DND-41 (cell line): Measurements from ENCODE around the gene RUNX1.
A peak's percentile ranks its signal among the peaks of the same experiment; 100 is the strongest.

ENCODE experiments used
- ATAC-seq: fragments of 200-7000 bp; cut with Tn5 transposase; 3 replicates; pipeline ENCODE4 v1.9.1; 2021; ENCODE audit warnings: low read depth; ENCODE audit not compliant: insufficient read depth
- DNase-seq: peaks from one replicate; pipeline ENCODE4 v3.0.0-alpha.2; 2020
- H2AFZ ChIP-seq: 2 replicates; pipeline ENCODE4 v1.6.0; 2012; ENCODE audit warnings: low read depth, low read length
- H3K27ac ChIP-seq: 2 replicates; pipeline ENCODE4 v1.5.1; 2012; ENCODE audit warnings: low read length, inconsistent platforms
- H3K27me3 ChIP-seq: fragments of 200-600 bp; sonication (generic); 2 replicates; pipeline ENCODE4 v1.6.0; 2012; ENCODE audit warnings: low read length, mild to moderate bottlenecking, inconsistent platforms; ENCODE audit not compliant: insufficient read depth, poor library complexity
- H3K36me3 ChIP-seq: 2 replicates; pipeline ENCODE4 v1.5.1; 2012; ENCODE audit warnings: low read length, inconsistent platforms; ENCODE audit not compliant: insufficient read depth
- H3K4me1 ChIP-seq: 2 replicates; pipeline ENCODE4 v1.5.1; 2012; ENCODE audit warnings: mild to moderate bottlenecking, low read length; ENCODE audit not compliant: insufficient read depth
- H3K4me2 ChIP-seq: 2 replicates; pipeline ENCODE4 v1.6.0; 2012; ENCODE audit warnings: mild to moderate bottlenecking, moderate library complexity, low read length, inconsistent platforms; ENCODE audit not compliant: insufficient read depth
- H3K4me3 ChIP-seq, 2 experiments: fragments of 200-600 bp in 1 of 2; shearing (Covaris generic) in 1 of 2; 2 replicates each; pipeline ENCODE4 v1.5.1; 2012 to 2016; ENCODE audit warnings: inconsistent platforms in 2 of 2, low read length in 2 of 2, mild to moderate bottlenecking in 2 of 2, low read depth in 1 of 2, moderate library complexity in 1 of 2
- H3K79me2 ChIP-seq: 2 replicates; pipeline ENCODE4 v1.6.0; 2012; ENCODE audit warnings: low read length, inconsistent platforms; ENCODE audit not compliant: insufficient read depth
- H3K9ac ChIP-seq: 2 replicates; pipeline ENCODE4 v1.6.0; 2012; ENCODE audit warnings: low read depth, mild to moderate bottlenecking, inconsistent platforms, low read length, moderate library complexity
- H3K9me3 ChIP-seq: 2 replicates; pipeline ENCODE4 v1.5.1; 2012; ENCODE audit warnings: low read length, moderate library complexity, mild to moderate bottlenecking, inconsistent platforms; ENCODE audit not compliant: insufficient read depth, severe bottlenecking
- H4K20me1 ChIP-seq: 2 replicates; pipeline ENCODE4 v1.6.0; 2012; ENCODE audit warnings: low read length; ENCODE audit not compliant: insufficient read depth
- CTCF ChIP-seq: IDR thresholded peaks from 2 replicates; pipeline ENCODE4 v1.5.1; 2012; ENCODE audit warnings: borderline replicate concordance, low read length, moderate library complexity, mild to moderate bottlenecking; ENCODE audit not compliant: poor library complexity, severe bottlenecking; ENCODE audit errors: extremely low read depth
- EZH2 ChIP-seq: IDR thresholded peaks from 3 replicates; pipeline ENCODE4 v1.6.1; 2012; ENCODE audit warnings: borderline replicate concordance, low read depth, mild to moderate bottlenecking, moderate library complexity, low read length, inconsistent platforms; ENCODE audit not compliant: severe bottlenecking

The RUNX1 gene

DNA sequence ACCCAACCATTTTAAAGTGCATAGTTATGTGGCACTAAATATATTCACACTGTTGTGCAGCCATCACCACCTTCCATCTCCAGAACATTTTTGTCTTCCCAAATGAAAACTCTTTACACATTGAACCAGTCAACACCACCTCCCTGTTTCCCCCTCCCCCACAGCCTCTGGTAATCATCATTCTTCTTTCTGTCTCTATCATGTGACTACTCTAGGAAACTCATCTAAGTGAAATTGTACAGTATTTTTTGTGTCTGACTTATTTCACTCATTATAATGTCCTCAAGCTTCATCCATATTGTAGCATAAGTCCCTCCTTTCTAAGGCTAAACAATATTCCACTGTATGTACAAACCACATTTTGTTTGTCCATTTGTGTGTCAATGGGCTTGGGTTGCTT, 128.0 kb downstream of the RUNX1 start:
- peaks cover 54% of the 10 kb centered on the region for H4K20me1 ChIP-seq
- no peak overlapping the region for H2AFZ ChIP-seq
- H3K4me3 ChIP-seq = no peak overlapping the region
- no peak for DNase-seq
- H3K79me2 ChIP-seq = peaks cover 97% of the 10 kb centered on the region
- H3K36me3 ChIP-seq = peaks cover 54% of the 10 kb centered on the region
- no peak overlapping the region for H3K4me2 ChIP-seq
- H3K27ac ChIP-seq = peak overlapping the region; percentile 29; the same call in 1 of the 2 replicates
- H3K9ac ChIP-seq = no peak overlapping the region
- H3K27me3 ChIP-seq = no peaks in the 10 kb centered on the region
- no peak for TF ChIP-seq EZH2
- no peak for TF ChIP-seq CTCF
- peaks cover 30% of the 10 kb centered on the region for H3K4me1 ChIP-seq
- ATAC-seq = no peak
- H3K9me3 ChIP-seq = no peaks in the 10 kb centered on the region

- H3K4me2 ChIP-seq = no peak overlapping the region
- no peak overlapping the region for H3K4me3 ChIP-seq
- peaks cover 98% of the 10 kb centered on the region for H3K79me2 ChIP-seq
- no peak overlapping the region for H3K27ac ChIP-seq
- DNase-seq = no peak
- no peaks in the 10 kb centered on the region for H3K27me3 ChIP-seq
- no peak for TF ChIP-seq EZH2
- TF ChIP-seq CTCF = no peak
- peaks cover 56% of the 10 kb centered on the region for H4K20me1 ChIP-seq
- H2AFZ ChIP-seq = no peak overlapping the region
- ATAC-seq = no peak
- H3K9ac ChIP-seq = no peak overlapping the region
- peaks cover 58% of the 10 kb centered on the region for H3K36me3 ChIP-seq
- H3K4me1 ChIP-seq = peaks cover 16% of the 10 kb centered on the region
- no peaks in the 10 kb centered on the region for H3K9me3 ChIP-seq
Measured at GRCh38 chr21:34919406-34919805, 129.7 kb downstream of the RUNX1 start.

- Histone ChIP-seq H2AFZ (no peak overlapping the region), H3K27ac (no peak overlapping the region), H3K36me3 (peaks cover 67% of the 10 kb centered on the region), H3K79me2 (peaks cover 97% of the 10 kb centered on the region), H3K4me3 (no peak overlapping the region), H3K4me2 (no peak overlapping the region), H3K27me3 (no peaks in the 10 kb centered on the region), H3K9me3 (no peaks in the 10 kb centered on the region), H3K9ac (no peak overlapping the region), H3K4me1 (peaks cover 13% of the 10 kb centered on the region), H4K20me1 (peaks cover 59% of the 10 kb centered on the region)
- ATAC-seq = no peak
- no peak for DNase-seq
- TF ChIP-seq CTCF (no peak), EZH2 (no peak)
Measured at GRCh38 chr21:34916446-34916845, 132.7 kb downstream of the RUNX1 start.

GRCh38 chr21:34915364-34915841, 133.7 kb downstream of the RUNX1 start:
- no peak overlapping the region for H3K27ac ChIP-seq
- no peak overlapping the region for H3K9ac ChIP-seq
- no peak overlapping the region for H2AFZ ChIP-seq
- peaks cover 24% of the 10 kb centered on the region for H3K4me1 ChIP-seq
- DNase-seq (no peak), ATAC-seq (no peak)
- H3K9me3 ChIP-seq = no peaks in the 10 kb centered on the region
- H3K79me2 ChIP-seq = peaks cover 97% of the 10 kb centered on the region
- no peak overlapping the region for H3K4me3 ChIP-seq
- H3K27me3 ChIP-seq = no peaks in the 10 kb centered on the region
- H3K4me2 ChIP-seq = no peak overlapping the region
- no peak for TF ChIP-seq CTCF
- no peak for TF ChIP-seq EZH2
- H4K20me1 ChIP-seq = peaks cover 64% of the 10 kb centered on the region
- H3K36me3 ChIP-seq = peaks cover 71% of the 10 kb centered on the region
